SU-DHL-6 (cell line): Measurements from ENCODE around the gene UCP2.

Source experiments
- H2AFZ ChIP-seq: fragments of 200-600 bp; sonication (generic); 2 replicates; pipeline ENCODE4 v1.6.1; 2014; ENCODE audit warnings: low read depth, mild to moderate bottlenecking, moderate library complexity, mixed read lengths, antibody characterized with exemption, low read length; ENCODE audit not compliant: severe bottlenecking
- H3F3A ChIP-seq: fragments of 200-600 bp; shearing (Covaris generic); 2 replicates; pipeline ENCODE4 v1.6.0; 2016; ENCODE audit warnings: antibody characterized with exemption, mild to moderate bottlenecking; ENCODE audit not compliant: insufficient read depth
- H3K27ac ChIP-seq: fragments of 200-600 bp; sonication (generic); 2 replicates; pipeline ENCODE4 v1.5.1; 2016; ENCODE audit warnings: low read depth, mild to moderate bottlenecking, low read length, moderate library complexity, mixed read lengths
- H3K27me3 ChIP-seq: fragments of 200-600 bp; sonication (generic), shearing (Covaris generic); 2 replicates; pipeline ENCODE4 v1.6.0; 2014; ENCODE audit warnings: mild to moderate bottlenecking, low read length
- H3K36me3 ChIP-seq: fragments of 200-600 bp; sonication (generic); 2 replicates; pipeline ENCODE4 v1.6.1; 2014; ENCODE audit warnings: mild to moderate bottlenecking, low read length, mixed read lengths
- H3K4me2 ChIP-seq: fragments of 300-600, 200-600 bp; shearing (Covaris generic), sonication (generic); 2 replicates; pipeline ENCODE4 v1.6.0; 2014; ENCODE audit warnings: low read length, low read depth, mild to moderate bottlenecking; ENCODE audit not compliant: poor library complexity, severe bottlenecking
- H3K4me3 ChIP-seq: fragments of 200-600 bp; sonication (generic); 2 replicates; pipeline ENCODE4 v1.5.1; 2014; ENCODE audit warnings: antibody characterized with exemption, low read length, mild to moderate bottlenecking, mixed read lengths; ENCODE audit not compliant: insufficient read depth, poor library complexity, severe bottlenecking
- H3K79me2 ChIP-seq: fragments of 200-600 bp; sonication (generic); 2 replicates; pipeline ENCODE4 v1.6.1; 2014; ENCODE audit warnings: mild to moderate bottlenecking, low read length, moderate library complexity; ENCODE audit not compliant: insufficient read depth
- H3K9ac ChIP-seq: fragments of 200-600 bp; sonication (generic); 2 replicates; pipeline ENCODE4 v1.7.0; 2014; ENCODE audit warnings: mild to moderate bottlenecking, low read length
- H3K9me2 ChIP-seq: fragments of 200-600 bp; sonication (generic); replicated peaks from 2 replicates; pipeline ENCODE4 v1.6.1; 2014; ENCODE audit warnings: low read length; ENCODE audit not compliant: insufficient read depth
- H3K9me3 ChIP-seq: fragments of 200-600 bp; sonication (generic); 2 replicates; pipeline ENCODE4 v1.6.1; 2014; ENCODE audit warnings: low read length, mixed read lengths; ENCODE audit not compliant: insufficient read depth
- H4K20me1 ChIP-seq: fragments of 200-600 bp; sonication (generic); 2 replicates; pipeline ENCODE4 v1.6.1; 2014; ENCODE audit warnings: low read depth, mild to moderate bottlenecking, antibody characterized with exemption, low read length, moderate library complexity, mixed read lengths
- CTCF ChIP-seq: fragments of 200-600 bp; sonication (generic); IDR thresholded peaks from one replicate; pipeline ENCODE4 v1.5.1; 2017; ENCODE audit warnings: antibody characterized with exemption, mild to moderate bottlenecking, low read length, moderate library complexity; ENCODE audit not compliant: insufficient read depth, poor library complexity, severe bottlenecking
- EZH2phosphoT487 ChIP-seq: fragments of 200-600 bp; sonication (generic), shearing (Covaris generic); conservative IDR thresholded peaks from 2 replicates; pipeline ENCODE4 v1.6.1; 2018; ENCODE audit warnings: mild to moderate bottlenecking, antibody characterized with exemption, low read length, moderate library complexity, mixed read lengths

The UCP2 gene

DNA sequence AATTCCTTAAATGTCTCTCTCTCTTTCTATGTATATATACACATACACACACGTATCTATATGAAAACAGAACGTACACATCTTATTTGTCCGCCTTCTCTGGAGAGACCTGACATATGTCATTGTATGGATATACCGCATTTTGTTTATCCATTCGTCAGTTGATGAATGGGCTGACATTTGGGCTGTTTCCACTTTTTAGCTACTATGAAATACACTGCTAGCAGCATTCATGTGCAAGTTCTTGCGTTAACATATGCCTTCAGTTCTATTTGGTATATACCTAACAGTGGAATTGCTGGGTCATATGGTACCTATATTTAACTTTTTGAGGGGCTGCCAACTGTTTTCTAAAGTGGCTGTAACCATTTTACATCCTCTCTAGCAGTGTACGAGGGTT is 49.9 kb downstream of the UCP2 start:
- no peak overlapping the region for H3K4me3 ChIP-seq
- no peaks in the 10 kb centered on the region for H3K9me3 ChIP-seq
- no peaks in the 10 kb centered on the region for H3K9me2 ChIP-seq
- H3F3A ChIP-seq = no peaks in the 10 kb centered on the region
- no peak overlapping the region for H3K4me2 ChIP-seq
- H2AFZ ChIP-seq = no peak overlapping the region
- TF ChIP-seq EZH2phosphoT487 (no peak), CTCF (no peak)
- no peaks in the 10 kb centered on the region for H3K27me3 ChIP-seq
- no peaks in the 10 kb centered on the region for H3K79me2 ChIP-seq
- H4K20me1 ChIP-seq = no peaks in the 10 kb centered on the region
- no peaks in the 10 kb centered on the region for H3K36me3 ChIP-seq
- no peak overlapping the region for H3K27ac ChIP-seq
- H3K9ac ChIP-seq = no peak overlapping the region

DNA sequence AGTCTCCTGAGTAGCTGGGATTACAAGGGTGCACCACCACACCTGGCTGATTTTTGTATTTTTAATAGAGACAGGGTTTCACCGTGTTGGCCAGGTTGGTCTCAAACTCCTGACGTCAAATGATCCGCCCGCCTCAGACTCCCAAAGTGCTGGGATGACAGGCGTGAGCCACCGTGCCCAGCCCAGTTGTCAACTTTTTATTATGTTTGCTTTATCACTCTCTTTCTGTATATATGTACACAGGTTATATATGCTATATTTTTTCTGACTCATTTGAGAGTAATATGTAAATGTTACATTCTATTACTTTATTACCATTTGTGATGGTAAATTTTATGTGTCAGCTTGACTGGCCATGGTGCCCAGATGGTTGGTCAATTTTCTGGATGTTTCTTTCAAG is 50.7 kb downstream of the UCP2 start:
- Histone ChIP-seq H3K4me2 (no peak overlapping the region), H3K9me2 (no peaks in the 10 kb centered on the region), H3K36me3 (no peaks in the 10 kb centered on the region), H2AFZ (no peak overlapping the region), H4K20me1 (no peaks in the 10 kb centered on the region), H3K27me3 (no peaks in the 10 kb centered on the region), H3K27ac (no peak overlapping the region), H3K9me3 (no peaks in the 10 kb centered on the region), H3K9ac (no peak overlapping the region), H3F3A (no peaks in the 10 kb centered on the region), H3K79me2 (no peaks in the 10 kb centered on the region), H3K4me3 (no peak overlapping the region)
- TF ChIP-seq EZH2phosphoT487 (no peak), CTCF (no peak)

GRCh38 chr11:73931039-73931645 is 51.5 kb downstream of the UCP2 start:
- Histone ChIP-seq H3K36me3 (no peaks in the 10 kb centered on the region), H3K9me2 (no peaks in the 10 kb centered on the region), H3K4me2 (no peak overlapping the region), H3K4me3 (no peak overlapping the region), H2AFZ (no peak overlapping the region), H3F3A (no peaks in the 10 kb centered on the region), H4K20me1 (no peaks in the 10 kb centered on the region), H3K79me2 (no peaks in the 10 kb centered on the region), H3K27ac (no peak overlapping the region), H3K27me3 (no peaks in the 10 kb centered on the region), H3K9ac (no peak overlapping the region), H3K9me3 (no peaks in the 10 kb centered on the region)
- TF ChIP-seq EZH2phosphoT487 = no peak
- peak; percentile 30 for TF ChIP-seq CTCF
